Stimulated activated CD8-positive, alpha-beta memory T cell treated with anti-CD3 and anti-CD28 coated beads, Interleukin-4, amount 100 ng/mL, for 1 hour (primary cell): ENCODE results near the gene CCDC184.
"Not testable (repeated sequence)": the region's sequence is repeated elsewhere in the genome, so short reads cannot be mapped to it uniquely, and the experiment has no call there.

Experiments used
- DNase-seq, 2 donors: peaks; one replicate each; pipeline ENCODE4 v3.0.0-alpha.2; 2020; ENCODE audit warnings: low read depth in 2 of 2, low spot score in 1 of 2

Gene CCDC184

GRCh38 chr12:48183091-48183875 lies at the start of gene CCDC184:
CCDC184 (plus strand) TSS chr12:48183644; CDS start chr12:48184123, 479 bp downstream.
- peak in 1 of 2 donors; percentile 53 for DNase-seq

- no peak for DNase-seq
These were observed 48.4 kb upstream of the CCDC184 start for GRCh38 chr12:48135027-48135426.

- no peak for DNase-seq
These were observed 40.4 kb upstream of the CCDC184 start for GRCh38 chr12:48142818-48143674.

- no peak for DNase-seq
These were observed 39.5 kb upstream of the CCDC184 start for GRCh38 chr12:48143898-48144297.

GRCh38 chr12:48145981-48146380 lies 37.5 kb upstream of the CCDC184 start:
- DNase-seq = no peak

- DNase-seq = no peak
These were observed 32.2 kb upstream of the CCDC184 start for GRCh38 chr12:48151103-48151771.

- not testable (repeated sequence) for DNase-seq
These were observed 27.7 kb upstream of the CCDC184 start for GRCh38 chr12:48155786-48156185.

GRCh38 chr12:48156652-48157017 lies 26.8 kb upstream of the CCDC184 start:
- DNase-seq = no peak

- peak; percentile 98 to 99 for DNase-seq
These were observed 26.2 kb upstream of the CCDC184 start, which contains the start of gene ASB8 for GRCh38 chr12:48157018-48157888. ASB8 (minus strand) TSS chr12:48157515; CDS start chr12:48153496, 4,019 bp downstream.

GRCh38 chr12:48157889-48158370 lies 25.5 kb upstream of the CCDC184 start:
- DNase-seq = no peak

- no peak for DNase-seq
These were observed 23.4 kb upstream of the CCDC184 start for GRCh38 chr12:48160046-48160445.

GRCh38 chr12:48160807-48161206 lies 22.6 kb upstream of the CCDC184 start:
- no peak for DNase-seq

GRCh38 chr12:48163150-48163747 lies 20.2 kb upstream of the CCDC184 start:
- no peak for DNase-seq

GRCh38 chr12:48164451-48164850 lies 19.0 kb upstream of the CCDC184 start:
- no peak for DNase-seq

GRCh38 chr12:48165089-48165981 lies 18.1 kb upstream of the CCDC184 start:
- peak in 1 of 2 donors; percentile 16 for DNase-seq

GRCh38 chr12:48169011-48169410 lies 14.4 kb upstream of the CCDC184 start:
- no peak for DNase-seq

- DNase-seq = no peak
These were observed 7.6 kb upstream of the CCDC184 start for GRCh38 chr12:48175613-48176416.

GRCh38 chr12:48176417-48176751 lies 7.1 kb upstream of the CCDC184 start:
- DNase-seq = no peak
